ENCODE results near the gene CD300C. TPM values are rescaled to one million over a fixed set of nuclear protein-coding genes. Genes with fewer than 3 reads are reported as not detected.

Gene CD300C
- total RNA-seq, 4 donors from 2014 or later, result 0.18 to 0.76 (median 0.42) TPM; not detected in 1

DNA sequence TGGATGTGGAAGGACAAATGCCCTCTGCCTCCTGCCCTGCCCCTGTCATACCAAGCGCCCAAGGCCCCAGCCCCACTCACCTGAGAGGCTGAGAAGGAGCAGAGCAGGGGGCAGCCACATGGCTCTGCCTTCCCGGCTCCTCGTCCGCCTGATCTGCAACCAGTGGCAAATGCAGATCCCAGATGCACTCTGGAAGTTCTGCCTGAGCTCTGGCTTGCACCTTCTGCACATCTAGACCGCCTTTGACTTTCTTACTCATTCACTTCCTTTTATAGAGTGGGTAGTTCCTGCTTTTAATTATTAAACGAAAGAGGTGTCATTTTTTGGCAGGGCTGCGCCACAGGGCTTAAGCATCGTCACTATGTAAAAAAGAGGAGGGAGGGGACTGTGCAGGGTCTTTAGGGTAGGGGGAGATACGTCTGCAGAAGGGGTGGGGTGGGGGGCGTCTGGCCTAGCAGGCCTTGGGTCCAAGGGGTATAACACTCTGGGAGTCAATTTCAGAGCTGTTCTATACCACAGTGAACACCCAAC is 14.6 kb downstream of the CD300C start, which contains the start of gene CD300LB:
CD300LB (minus strand) TSS at position 245 of the 531 bp plus-strand sequence; CDS start at position 120, 125 bp downstream.
- 53 to 76% methylated on average over 4 to 5 of the region's 10 CpGs for WGBS, 2 donors
- TF ChIP-seq, protein P1, sequence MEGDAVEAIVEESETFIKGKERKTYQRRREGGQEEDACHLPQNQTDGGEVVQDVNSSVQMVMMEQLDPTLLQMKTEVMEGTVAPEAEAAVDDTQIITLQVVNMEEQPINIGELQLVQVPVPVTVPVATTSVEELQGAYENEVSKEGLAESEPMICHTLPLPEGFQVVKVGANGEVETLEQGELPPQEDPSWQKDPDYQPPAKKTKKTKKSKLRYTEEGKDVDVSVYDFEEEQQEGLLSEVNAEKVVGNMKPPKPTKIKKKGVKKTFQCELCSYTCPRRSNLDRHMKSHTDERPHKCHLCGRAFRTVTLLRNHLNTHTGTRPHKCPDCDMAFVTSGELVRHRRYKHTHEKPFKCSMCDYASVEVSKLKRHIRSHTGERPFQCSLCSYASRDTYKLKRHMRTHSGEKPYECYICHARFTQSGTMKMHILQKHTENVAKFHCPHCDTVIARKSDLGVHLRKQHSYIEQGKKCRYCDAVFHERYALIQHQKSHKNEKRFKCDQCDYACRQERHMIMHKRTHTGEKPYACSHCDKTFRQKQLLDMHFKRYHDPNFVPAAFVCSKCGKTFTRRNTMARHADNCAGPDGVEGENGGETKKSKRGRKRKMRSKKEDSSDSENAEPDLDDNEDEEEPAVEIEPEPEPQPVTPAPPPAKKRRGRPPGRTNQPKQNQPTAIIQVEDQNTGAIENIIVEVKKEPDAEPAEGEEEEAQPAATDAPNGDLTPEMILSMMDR (IDR thresholded peaks at IDR 0.05), result no peak
- peak in 1 of 4 donors; percentile 9 for TF ChIP-seq POLR2A (IDR thresholded peaks at IDR 0.05)
- peak within 1 kb of the TSS in 1 of 4 donors; percentile 4 for H3K4me3 ChIP-seq
- H3K4me1 ChIP-seq, result no peaks in the 10 kb centered on the region
- H3K9me3 ChIP-seq, result peaks cover 0 to 2% (median 0%) of the 10 kb centered on the region in 3 donors
- peaks cover 0 to 33% (median 0%) of the 10 kb centered on the region in 4 donors for H3K27me3 ChIP-seq
- no peaks in the 10 kb centered on the region for H3K36me3 ChIP-seq
- H3K27ac ChIP-seq, result peak within 1 kb of the TSS in 1 of 4 donors; percentile 21
- intact Hi-C loops (cut with DNase I), result no loop called here
- no peak for DNase-seq

DNA sequence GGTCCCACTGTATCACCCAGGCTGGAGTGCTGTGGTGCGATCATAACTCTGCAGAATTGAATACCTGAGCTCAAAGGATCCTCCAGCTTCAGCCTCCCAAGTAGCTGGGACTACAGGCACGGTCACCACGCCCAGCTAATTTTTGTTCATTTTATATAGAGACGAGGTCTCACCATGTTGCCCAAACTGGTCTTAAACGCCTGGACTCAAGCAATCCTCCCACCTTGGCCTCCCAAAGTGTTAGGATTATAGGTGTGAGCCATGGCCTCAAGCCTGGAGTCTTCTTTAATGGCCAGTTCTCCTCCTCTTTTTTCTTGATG is 15.1 kb downstream of the CD300C start:
- Histone ChIP-seq H3K27ac (no peak overlapping the region), H3K4me1 (no peaks in the 10 kb centered on the region), H3K27me3 (peaks cover 0 to 33% (median 0%) of the 10 kb centered on the region in 4 donors), H3K9me3 (peaks cover 0 to 2% (median 0%) of the 10 kb centered on the region in 3 donors), H3K36me3 (no peaks in the 10 kb centered on the region), H3K4me3 (no peak overlapping the region)
- intact Hi-C loops (cut with DNase I), result no loop called here
- 66 to 81% methylated on average over 5 of the region's 5 CpGs for WGBS, 2 donors
- TF ChIP-seq POLR2A (IDR thresholded peaks at IDR 0.05), result no peak
- TF ChIP-seq, protein P1 (IDR thresholded peaks at IDR 0.05), result no peak
- no peak for DNase-seq

- no peak for DNase-seq
- TF ChIP-seq, protein P1 (IDR thresholded peaks at IDR 0.05), result no peak
- TF ChIP-seq POLR2A (IDR thresholded peaks at IDR 0.05), result no peak
- no peaks in the 10 kb centered on the region for H3K9me3 ChIP-seq
- peaks cover 0 to 34% (median 0%) of the 10 kb centered on the region in 4 donors for H3K27me3 ChIP-seq
- H3K27ac ChIP-seq, result no peak overlapping the region
- no peaks in the 10 kb centered on the region for H3K36me3 ChIP-seq
- WGBS, 2 donors, result 76 to 87% methylated on average over 4 to 5 of the region's 5 CpGs
- no peak overlapping the region for H3K4me3 ChIP-seq
- H3K4me1 ChIP-seq, result no peaks in the 10 kb centered on the region
- intact Hi-C loops (cut with DNase I), result no loop called here
Measured at GRCh38 chr17:74529243-74529642, 16.7 kb downstream of the CD300C start.

DNA sequence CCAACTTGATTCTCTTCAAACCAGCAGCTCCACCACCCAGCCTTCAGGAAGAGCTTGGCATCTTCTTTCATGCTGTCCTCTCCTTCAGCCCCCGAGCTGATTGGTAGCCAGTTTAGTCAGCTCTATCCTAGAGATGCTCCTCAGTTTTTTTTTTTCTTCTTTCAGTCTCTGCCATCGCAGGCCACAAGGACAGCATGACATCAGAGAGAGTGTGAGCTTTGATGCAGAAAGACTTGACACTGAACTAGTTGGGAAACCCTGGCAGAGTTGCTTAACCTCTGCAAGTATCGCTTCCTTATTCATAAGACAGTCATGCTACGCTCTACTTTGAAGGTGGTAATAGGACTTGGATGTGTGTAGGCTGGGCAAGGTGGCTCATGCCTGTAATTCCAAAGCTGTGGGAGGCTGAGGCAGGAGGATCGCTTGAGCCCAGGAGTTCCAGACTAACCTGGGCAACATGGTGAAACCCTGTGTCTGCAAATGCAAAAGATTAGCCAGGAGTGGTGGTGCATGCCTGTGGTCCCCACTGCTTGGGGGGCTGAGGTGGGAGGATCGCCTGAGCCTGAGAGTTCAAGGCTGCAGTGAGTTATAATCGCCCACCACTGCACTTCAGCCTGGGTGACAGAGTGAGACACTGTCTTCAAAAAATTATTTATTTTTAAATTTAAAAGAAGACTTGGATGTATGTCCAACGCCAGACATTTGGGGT is 17.3 kb downstream of the CD300C start:
- Histone ChIP-seq H3K36me3 (no peaks in the 10 kb centered on the region), H3K27ac (peak overlapping the region in 1 of 4 donors; percentile 9), H3K4me1 (no peaks in the 10 kb centered on the region), H3K27me3 (peaks cover 0 to 32% (median 0%) of the 10 kb centered on the region in 4 donors), H3K4me3 (no peak overlapping the region), H3K9me3 (peaks cover 0 to under 1% (median 0%) of the 10 kb centered on the region in 3 donors)
- TF ChIP-seq POLR2A (IDR thresholded peaks at IDR 0.05), result no peak
- TF ChIP-seq, protein P1 (IDR thresholded peaks at IDR 0.05), result no peak
- no peak for DNase-seq
- 69 to 83% methylated on average over 7 to 8 of the region's 8 CpGs for WGBS, 2 donors
- intact Hi-C loops (cut with DNase I), result no loop called here

DNA sequence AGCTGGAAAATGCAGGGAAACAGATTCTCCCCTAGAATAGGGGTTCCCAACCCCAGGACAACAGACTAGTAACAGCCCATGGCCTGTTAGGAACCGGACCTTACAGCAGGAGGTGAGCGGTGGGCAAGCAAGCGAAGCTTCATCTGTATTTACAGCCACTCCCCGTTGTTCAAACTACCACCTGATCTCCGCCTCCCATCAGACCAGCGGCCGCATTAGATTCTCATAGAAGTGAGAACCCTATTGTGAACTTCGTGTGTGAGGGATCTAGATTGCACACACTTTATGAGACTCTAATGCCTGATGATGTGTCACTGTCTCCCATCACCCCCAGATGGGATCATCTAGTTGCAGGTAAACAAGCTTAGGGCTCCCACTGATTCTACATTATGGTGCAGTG is 18.2 kb downstream of the CD300C start:
- Histone ChIP-seq H3K9me3 (peaks cover 0 to 8% (median 3%) of the 10 kb centered on the region in 3 donors), H3K4me3 (no peak overlapping the region), H3K27me3 (peaks cover 0 to 36% (median 0%) of the 10 kb centered on the region in 4 donors), H3K4me1 (no peaks in the 10 kb centered on the region), H3K36me3 (no peaks in the 10 kb centered on the region), H3K27ac (no peak overlapping the region)
- TF ChIP-seq, protein P1 (IDR thresholded peaks at IDR 0.05), result no peak
- TF ChIP-seq POLR2A (IDR thresholded peaks at IDR 0.05), result no peak
- no peak for DNase-seq
- intact Hi-C loops (cut with DNase I), result no loop called here
- WGBS, 2 donors, result 57 to 80% methylated on average over 4 to 8 of the region's 8 CpGs

Data from esophagus squamous epithelium (tissue), 5 donors.